Sigmoid colon (tissue), 7 donors: ENCODE measurements around the gene STAM2. TPM values are rescaled to one million over a fixed set of nuclear protein-coding genes. Genes with fewer than 3 reads are reported as not detected.
"Not testable (repeated sequence)": the region's sequence is repeated elsewhere in the genome, so short reads cannot be mapped to it uniquely, and the experiment has no call there.

Experiments used
- DNase-seq: peaks from one replicate; pipeline ENCODE4 v3.0.0-alpha.2; 2019
- H3K27ac ChIP-seq, 4 donors: fragments of 200-600 bp; sonication (generic); one replicate each; pipeline ENCODE4 v1.5.1; 2016 to 2019; ENCODE audit warnings: mild to moderate bottlenecking in 1 of 4
- H3K27me3 ChIP-seq, 3 donors: fragments of 200-600 bp; sonication (generic); one replicate each; pipeline ENCODE4 v1.5.1; 2019; ENCODE audit warnings: mild to moderate bottlenecking in 1 of 3
- H3K36me3 ChIP-seq, 4 donors: fragments of 200-600 bp; sonication (generic); one replicate each; pipeline ENCODE4 v1.5.1; 2016 to 2019
- H3K4me1 ChIP-seq, 4 donors: fragments of 200-600 bp; sonication (generic); one replicate each; pipeline ENCODE4 v1.5.1; 2017 to 2019
- H3K4me3 ChIP-seq, 4 donors: fragments of 200-600 bp; sonication (generic); one replicate each; pipeline ENCODE4 v1.5.1; 2017 to 2019; ENCODE audit warnings: mild to moderate bottlenecking in 2 of 4, moderate library complexity in 1 of 4
- H3K9me3 ChIP-seq, 4 donors: fragments of 200-600 bp in 3 of 4; sonication (generic) in 3 of 4; one replicate each; pipeline versions ENCODE4 v1.5.1 to v1.6.1; 2013 to 2019
- CTCF ChIP-seq, 4 experiments: fragments of 450-650 bp in 3 of 4; fragments of 200-600 bp in 1 of 4; IDR thresholded peaks; one replicate each; pipeline ENCODE4 v1.5.1; 2016 to 2019; ENCODE audit warnings: antibody characterized with exemption in 4 of 4, mild to moderate bottlenecking in 3 of 4, moderate library complexity in 2 of 4
- EP300 ChIP-seq, 4 donors: sonication (generic); formaldehyde crosslinking; IDR thresholded peaks; one replicate each; pipeline ENCODE4 v1.6.1; 2017; ENCODE audit warnings: antibody characterized with exemption in 4 of 4
- POLR2A ChIP-seq, 2 donors: fragments of 450-650 bp; IDR thresholded peaks; one replicate each; pipeline ENCODE4 v1.6.1; 2016; ENCODE audit warnings: antibody characterized with exemption in 2 of 2, mild to moderate bottlenecking in 2 of 2, moderate library complexity in 2 of 2
- POLR2AphosphoS5 ChIP-seq, 4 donors: sonication (generic); formaldehyde crosslinking; IDR thresholded peaks; one replicate each; pipeline ENCODE4 v1.6.1; 2017; ENCODE audit warnings: antibody characterized with exemption in 4 of 4
- WGBS, 2 donors: extraction: QIAGEN DNeasy Blood & Tissue Kit; methylation state at CpG; one replicate each; pipeline ENCODE4 v1.1.7; 2013; 5-methylcytosine and 5-hydroxymethylcytosine counted together
- intact Hi-C: fragments of 100-400 bp; cut with DNase I; formaldehyde crosslinking; loops from one replicate; pipeline ENCODE4 v1.15.1; 2023
- polyA plus RNA-seq, 3 donors: library from polyadenylated mRNA; stranded (reverse); fragments of 200-250 nt; gene quantifications; one replicate each; pipeline ENCODE4 v1.2.3, GENCODE V29; 2013
- total RNA-seq, 4 donors: library from RNA; depleted of rRNA; stranded (reverse); fragments of >200 nt; gene quantifications; one replicate each; pipeline ENCODE4 v1.1.0, GENCODE V29; 2016
- donor health status: healthy with polysubstance abuse.
- donor health status: Bipolar disorder and iron deficiency.
- donor health status: healthy.

STAM2 gene
- total and polyA plus RNA-seq, 7 donors, result 9.0 to 36.7 (median 26.3) TPM

GRCh38 chr2:152183401-152184073 is 8.0 kb upstream of the STAM2 start:
- Histone ChIP-seq H3K4me1 (no peaks in the 10 kb centered on the region), H3K9me3 (no peaks in the 10 kb centered on the region), H3K36me3 (no peaks in the 10 kb centered on the region), H3K27ac (no peak overlapping the region), H3K4me3 (no peak overlapping the region), H3K27me3 (no peaks in the 10 kb centered on the region)
- TF ChIP-seq EP300 (IDR thresholded peaks at IDR 0.05), result no peak
- no peak for TF ChIP-seq CTCF (IDR thresholded peaks at IDR 0.05)
- no peak for TF ChIP-seq POLR2A (IDR thresholded peaks at IDR 0.05)
- no peak for TF ChIP-seq POLR2AphosphoS5 (IDR thresholded peaks at IDR 0.05)
- 0% methylated on average over 1 of the region's 1 CpG for WGBS, 2 donors
- DNase-seq, result no peak
- intact Hi-C loops, result no loop called here

- H3K27ac ChIP-seq, H3K4me3 ChIP-seq, H3K36me3 ChIP-seq, DNase-seq, H3K27me3 ChIP-seq, H3K9me3 ChIP-seq: not testable (repeated sequence)
- intact Hi-C loops, result loop anchor here (2.0 kb wide), 1 partner anchor 157 kb away; the partner anchor contains the start of gene FMNL2
- peaks cover 0 to 23% (median 14%) of the 10 kb centered on the region in 4 donors for H3K4me1 ChIP-seq
- WGBS, 2 donors, result 94 to 98% methylated on average over 5 of the region's 7 CpGs
Observed at GRCh38 chr2:152177667-152178066, 2.1 kb upstream of the STAM2 start.

GRCh38 chr2:152176113-152176714 is 651 bp upstream of the STAM2 start:
- H3K4me3 ChIP-seq, result peak overlapping the region; percentile 64 to 94 (median 77)
- peaks cover 0 to 34% (median 21%) of the 10 kb centered on the region in 4 donors for H3K4me1 ChIP-seq
- no peak for DNase-seq
- TF ChIP-seq POLR2AphosphoS5 (IDR thresholded peaks at IDR 0.05), result no peak
- TF ChIP-seq EP300 (IDR thresholded peaks at IDR 0.05), result no peak
- no peak for TF ChIP-seq POLR2A (IDR thresholded peaks at IDR 0.05)
- H3K9me3 ChIP-seq, result no peaks in the 10 kb centered on the region
- peak overlapping the region; percentile 89 to 98 (median 96) for H3K27ac ChIP-seq
- no peaks in the 10 kb centered on the region for H3K27me3 ChIP-seq
- H3K36me3 ChIP-seq, result no peaks in the 10 kb centered on the region
- 3 to 7% methylated on average over 29 of the region's 29 CpGs for WGBS, 2 donors
- intact Hi-C loops, result loop anchor here (2.0 kb wide), 1 partner anchor 159 kb away; the partner anchor contains the start of gene FMNL2

GRCh38 chr2:152175012-152175367 is 573 bp downstream of the STAM2 start:
- intact Hi-C loops, result loop anchor here (2.0 kb wide), 2 partner anchors 346 to 544 kb away; partner anchors contain the start of genes ARL5A and ARL6IP6
- Histone ChIP-seq H3K4me3 (peak overlapping the region; percentile 64 to 94 (median 77)), H3K4me1 (peaks cover 0 to 34% (median 23%) of the 10 kb centered on the region in 4 donors), H3K36me3 (no peaks in the 10 kb centered on the region), H3K27ac (peak overlapping the region; percentile 89 to 98 (median 96)), H3K9me3 (no peaks in the 10 kb centered on the region), H3K27me3 (no peaks in the 10 kb centered on the region)
- no peak for DNase-seq
- 0 to 1% methylated on average over 10 of the region's 10 CpGs for WGBS, 2 donors
- TF ChIP-seq POLR2AphosphoS5 (IDR thresholded peaks at IDR 0.05), result no peak
- no peak for TF ChIP-seq POLR2A (IDR thresholded peaks at IDR 0.05)
- no peak for TF ChIP-seq CTCF (IDR thresholded peaks at IDR 0.05)
- TF ChIP-seq EP300 (IDR thresholded peaks at IDR 0.05), result no peak

- Histone ChIP-seq H3K36me3 (no peaks in the 10 kb centered on the region), H3K27me3 (no peaks in the 10 kb centered on the region), H3K4me1 (peaks cover 0 to 36% (median 23%) of the 10 kb centered on the region in 4 donors), H3K9me3 (no peaks in the 10 kb centered on the region), H3K27ac (peak overlapping the region; percentile 89 to 98 (median 96)), H3K4me3 (peak overlapping the region; percentile 64 to 94 (median 77))
- TF ChIP-seq CTCF (IDR thresholded peaks at IDR 0.05), result no peak
- no peak for TF ChIP-seq POLR2A (IDR thresholded peaks at IDR 0.05)
- TF ChIP-seq POLR2AphosphoS5 (IDR thresholded peaks at IDR 0.05), result no peak
- TF ChIP-seq EP300 (IDR thresholded peaks at IDR 0.05), result no peak
- 8 to 41% methylated on average over 7 of the region's 7 CpGs for WGBS, 2 donors
- no peak for DNase-seq
- intact Hi-C loops, result loop anchor here (2.0 to 5.0 kb wide), 3 partner anchors 137 to 544 kb away; partner anchors contain the start of genes ARL5A and ARL6IP6
Observed at GRCh38 chr2:152174574-152174973, 989 bp downstream of the STAM2 start.
